GM12878 (cell line): Measurements from ENCODE around the gene IGFBP3. TPM values are rescaled to one million over a fixed set of nuclear protein-coding genes. Genes with fewer than 3 reads are reported as not detected.

Experiments
- ATAC-seq: fragments of 200-7000 bp; cut with Tn5 transposase; 3 replicates; pipeline ENCODE4 v1.9.1; 2020; ENCODE audit warnings: mild to moderate bottlenecking, moderate library complexity
- BruUV-seq: library from RNA; stranded (reverse); fragments of 400-500 nt; replicated peaks from 2 replicates; lab custom pipeline; 2021; lab: Mats Ljungman, UMichigan
- CTCF ChIA-PET: fragments of 300-600 bp; sonication (Branson Sonifier 250); formaldehyde crosslinking; extraction: SDS; loops from one replicate; lab custom pipeline; 2021; ENCODE audit warnings: inconsistent platforms; lab: Yijun Ruan, JAX
- POLR2A ChIA-PET: fragments of 350-600 bp; formaldehyde crosslinking; extraction: SDS; loops from one replicate; lab custom pipeline; 2021; ENCODE audit warnings: inconsistent platforms; lab: Charles Lee
- RAD21 ChIA-PET: fragments of 300-600 bp; sonication (Branson Sonifier 250); formaldehyde crosslinking; loops from one replicate; lab custom pipeline; 2023; ENCODE audit warnings: antibody characterized with exemption; ENCODE audit not compliant: unreplicated experiment; lab: Charles Lee
- SMC1A ChIA-PET: fragments of 300-600 bp; sonication (Branson Sonifier 250); formaldehyde crosslinking; loops from one replicate; lab custom pipeline; 2023; ENCODE audit not compliant: unreplicated experiment, uncharacterized antibody; lab: Charles Lee
- DNase-seq: peaks from one replicate; pipeline ENCODE4 v3.0.0-alpha.2; 2011; ENCODE audit warnings: low read depth, low spot score
- FAIRE-seq: peaks from 3 replicates; lab custom pipeline; 2011; peaks lifted over from hg19 to GRCh38; lab: Jason Lieb, UNC
- H2AFZ ChIP-seq: 2 replicates; pipeline ENCODE4 v1.6.0; 2011; ENCODE audit warnings: low read depth, low read length, control low read depth; ENCODE audit not compliant: control insufficient read depth
- H3K27ac ChIP-seq: 2 replicates; pipeline ENCODE4 v1.5.1; 2011; ENCODE audit warnings: control low read depth; ENCODE audit not compliant: control insufficient read depth, insufficient read depth
- H3K27me3 ChIP-seq, 2 experiments: replicated peaks in 1 of 2; 2 replicates each; pipeline versions ENCODE4 v1.6.0 to v1.6.1; 2011; ENCODE audit warnings: low read length in 1 of 2; ENCODE audit not compliant: control insufficient read depth in 2 of 2, insufficient read depth in 2 of 2
- H3K36me3 ChIP-seq, 2 experiments: 2 replicates each; pipeline ENCODE4 v1.5.1; 2011; ENCODE audit warnings: low read length in 1 of 2; ENCODE audit not compliant: control insufficient read depth in 2 of 2, insufficient read depth in 2 of 2
- H3K4me1 ChIP-seq: 2 replicates; pipeline ENCODE4 v1.6.1; 2011; ENCODE audit warnings: mild to moderate bottlenecking, low read length, moderate library complexity, mixed read lengths; ENCODE audit not compliant: control insufficient read depth, insufficient read depth
- H3K4me2 ChIP-seq: 2 replicates; pipeline ENCODE4 v1.6.0; 2011; ENCODE audit warnings: control low read depth; ENCODE audit not compliant: control insufficient read depth, insufficient read depth
- H3K4me3 ChIP-seq: fragments of 200-600 bp; sonication (generic); 2 replicates; pipeline ENCODE4 v1.5.1; 2016
- H3K79me2 ChIP-seq: 2 replicates; pipeline ENCODE4 v1.6.0; 2011; ENCODE audit warnings: low read length; ENCODE audit not compliant: control insufficient read depth, insufficient read depth
- H3K9ac ChIP-seq: 2 replicates; pipeline ENCODE4 v1.8.0; 2011; ENCODE audit warnings: low read length, control low read depth, mixed read lengths; ENCODE audit not compliant: control insufficient read depth, insufficient read depth
- H3K9me3 ChIP-seq: replicated peaks from 3 replicates; pipeline ENCODE4 v1.5.1; 2011; ENCODE audit warnings: mild to moderate bottlenecking, low read length; ENCODE audit not compliant: control insufficient read depth, insufficient read depth
- H4K20me1 ChIP-seq: 2 replicates; pipeline ENCODE4 v1.6.0; 2011; ENCODE audit not compliant: control insufficient read depth, insufficient read depth
- CHD2 ChIP-seq: IDR thresholded peaks from 2 replicates; pipeline ENCODE4 v1.6.1; 2011; ENCODE audit warnings: low read depth, low read length, improper control_type of control experiment, borderline replicate concordance
- CREB1 ChIP-seq: IDR thresholded peaks from 2 replicates; pipeline ENCODE4 v1.6.1; 2012; ENCODE audit warnings: low read depth, mild to moderate bottlenecking, inconsistent platforms
- EZH2 ChIP-seq: IDR thresholded peaks from 2 replicates; pipeline ENCODE4 v1.6.1; 2012; ENCODE audit warnings: low read depth, mild to moderate bottlenecking, control low read depth, inconsistent platforms, low read length, borderline replicate concordance; ENCODE audit not compliant: control insufficient read depth
- NFYA ChIP-seq: IDR thresholded peaks from 2 replicates; pipeline ENCODE4 v1.6.1; 2011; ENCODE audit warnings: low read depth, mild to moderate bottlenecking, low read length, improper control_type of control experiment, borderline replicate concordance
- SMAD1 ChIP-seq: fragments of 450-650 bp; IDR thresholded peaks from 2 replicates; pipeline ENCODE4 v1.6.1; 2018; ENCODE audit warnings: mild to moderate bottlenecking, low read depth; ENCODE audit not compliant: partially characterized antibody
- STAT1 ChIP-seq: fragments of 450-650 bp; conservative IDR thresholded peaks from 2 replicates; pipeline ENCODE4 v1.6.1; 2014; ENCODE audit warnings: antibody characterized with exemption, mild to moderate bottlenecking
- SUZ12 ChIP-seq: fragments of 200-600 bp; sonication (generic); IDR thresholded peaks from one replicate; pipeline ENCODE4 v1.6.1; 2018; ENCODE audit warnings: antibody characterized with exemption, mild to moderate bottlenecking; ENCODE audit not compliant: unreplicated experiment
- TAF1 ChIP-seq: IDR thresholded peaks from 2 replicates; pipeline ENCODE4 v1.6.1; 2011; ENCODE audit warnings: mild to moderate bottlenecking, low read depth, low read length, borderline replicate concordance
- TCF12 ChIP-seq: IDR thresholded peaks from 2 replicates; pipeline ENCODE4 v1.6.1; 2011; ENCODE audit warnings: low read depth, mild to moderate bottlenecking, low read length
- WGBS: methylation state at CpG from one replicate; pipeline ENCODE4 v1.1.6; 2016; ENCODE audit warnings: low lambda C conversion rate; ENCODE audit not compliant: insufficient replicate concordance, insufficient coverage; ENCODE audit errors: missing lambda C conversion rate; 5-methylcytosine and 5-hydroxymethylcytosine counted together
- in situ Hi-C: fragments of 300-500 bp; cut with MboI; formaldehyde crosslinking; loops from 9 replicates; pipeline ENCODE4 v1.14.3; 2018; ENCODE audit warnings: mixed read lengths
- intact Hi-C: fragments of 100-400 bp; cut with micrococcal nuclease; formaldehyde crosslinking; loops from one replicate; pipeline ENCODE4 v1.14.2; 2022; ENCODE audit not compliant: unreplicated experiment
- polyA plus RNA-seq, 11 experiments: library from polyadenylated mRNA; depleted of rRNA in 4 of 11; unstranded in 6 of 11; stranded (reverse) in 5 of 11; fragments of >200 nt; fragmentation: Nextera tagmentation in 4 of 11; fragmentation: Illumina TruSeq in 1 of 11; extraction: Ambion mirVana in 4 of 11; extraction: Trizol in 1 of 11; gene quantifications; 1 replicate in 1 of 11; 2 replicates in 10 of 11; pipeline versions ENCODE4 v1.2.1 to v1.2.3, GENCODE V29; 2011 to 2016; ENCODE audit warnings: inconsistent platforms in 2 of 11, missing spikeins in 2 of 11, low read depth in 1 of 11
- total RNA-seq, 4 experiments: library from RNA; depleted of rRNA in 3 of 4; stranded (reverse); fragments of >200 nt in 3 of 4; fragmentation: Illumina TruSeq in 1 of 4; extraction: Trizol in 1 of 4; gene quantifications; 2 replicates each; pipeline versions ENCODE4 v1.2.1 to v1.2.3, GENCODE V29; 2013 to 2021
- TF ChIP-seq, protein P1 (sequence below): IDR thresholded peaks from 2 replicates; pipeline ENCODE4 v1.6.1; 2012; ENCODE audit warnings: low read length, inconsistent platforms
- TF ChIP-seq, protein P2 (sequence below): IDR thresholded peaks from 2 replicates; pipeline ENCODE4 v1.6.1; 2012; ENCODE audit warnings: improper control_type of control experiment, low read depth, low read length; ENCODE audit not compliant: insufficient replicate concordance

Gene IGFBP3
- total and polyA plus RNA-seq, 10 of the 15 experiments (the other 5 are each of a cell fraction or from before 2014, with no cell fraction given): 6.0 to 28.0 (median 15.6) TPM

DNA sequence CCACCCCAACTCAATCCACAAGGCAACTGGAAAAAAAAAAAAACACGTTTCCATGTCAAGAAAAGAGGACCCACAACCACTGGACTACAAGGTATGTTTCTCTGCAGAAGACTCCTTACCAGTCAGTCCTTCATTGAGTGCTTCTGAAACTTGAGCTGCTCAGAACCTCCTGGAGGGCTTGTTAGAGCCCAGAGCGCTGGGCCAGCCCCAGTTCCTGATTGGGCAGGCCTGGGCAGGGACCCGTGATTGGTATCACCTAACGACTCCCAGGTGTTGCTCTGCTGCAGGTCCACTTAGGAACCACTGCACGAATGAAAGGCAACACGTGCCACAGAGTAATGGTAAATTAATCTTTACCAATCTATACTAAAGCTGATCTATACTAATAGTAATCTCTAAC is 47.7 kb downstream of the IGFBP3 start:
- ChIA-PET RAD21 (interaction anchor here (0.7 kb wide), 1 partner anchor 16 kb away, joined by 3 read pairs; no protein-coding TSS in a partner anchor), POLR2A (no interaction called here)
- no peak overlapping the region for H3K4me2 ChIP-seq
- no peak overlapping the region for H3K9ac ChIP-seq
- TF ChIP-seq, protein P1, sequence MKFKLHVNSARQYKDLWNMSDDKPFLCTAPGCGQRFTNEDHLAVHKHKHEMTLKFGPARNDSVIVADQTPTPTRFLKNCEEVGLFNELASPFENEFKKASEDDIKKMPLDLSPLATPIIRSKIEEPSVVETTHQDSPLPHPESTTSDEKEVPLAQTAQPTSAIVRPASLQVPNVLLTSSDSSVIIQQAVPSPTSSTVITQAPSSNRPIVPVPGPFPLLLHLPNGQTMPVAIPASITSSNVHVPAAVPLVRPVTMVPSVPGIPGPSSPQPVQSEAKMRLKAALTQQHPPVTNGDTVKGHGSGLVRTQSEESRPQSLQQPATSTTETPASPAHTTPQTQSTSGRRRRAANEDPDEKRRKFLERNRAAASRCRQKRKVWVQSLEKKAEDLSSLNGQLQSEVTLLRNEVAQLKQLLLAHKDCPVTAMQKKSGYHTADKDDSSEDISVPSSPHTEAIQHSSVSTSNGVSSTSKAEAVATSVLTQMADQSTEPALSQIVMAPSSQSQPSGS: no peak
- TF ChIP-seq SMAD1 (no peak), TAF1 (no peak)
- TF ChIP-seq, all 136 proteins: peak for 0
- ChIA-PET CTCF (interaction anchor here (0.6 kb wide), 1 partner anchor 9 kb away, joined by 3 read pairs; no protein-coding TSS in a partner anchor), SMC1A (interaction anchor here (0.6 kb wide), 1 partner anchor 42 kb away, joined by 3 read pairs; no protein-coding TSS in a partner anchor)
- in situ Hi-C loops (loop anchor here (25.0 kb wide), 1 partner anchor 711 kb away; the partner anchor contains the start of gene RAMP3), intact Hi-C loops (no loop called here)
- no peak for DNase-seq
- WGBS: 22% methylated on average over 6 of the region's 6 CpGs
- FAIRE-seq: no peak
- no TSS peak for BruUV-seq
- H3K36me3 ChIP-seq: no peaks in the 10 kb centered on the region
- H3K9me3 ChIP-seq: no peaks in the 10 kb centered on the region; the same call in 2 of the 3 replicates
- no peaks in the 10 kb centered on the region for H3K4me1 ChIP-seq
- no peak overlapping the region for H2AFZ ChIP-seq
- no peaks in the 10 kb centered on the region for H3K27me3 ChIP-seq
- no peak overlapping the region for H3K27ac ChIP-seq
- H3K79me2 ChIP-seq: no peaks in the 10 kb centered on the region
- H4K20me1 ChIP-seq: no peaks in the 10 kb centered on the region
- no peak for ATAC-seq
- no peak overlapping the region for H3K4me3 ChIP-seq

DNA sequence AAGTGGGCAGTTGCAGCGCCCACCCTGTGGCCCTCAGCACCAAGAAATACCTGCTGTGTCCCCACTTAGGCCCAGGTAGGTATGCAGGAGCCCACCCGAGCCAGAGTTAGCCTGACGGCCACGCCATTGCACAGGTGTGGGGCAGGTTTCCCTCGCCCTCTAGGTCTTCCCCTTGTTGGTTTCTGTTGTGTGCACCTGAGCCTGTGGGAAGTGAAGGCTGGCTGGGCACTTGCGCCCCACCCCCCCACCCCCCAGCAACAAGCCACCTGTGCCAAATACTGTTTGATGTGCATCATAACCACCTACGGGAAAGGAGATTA is 48.1 kb downstream of the IGFBP3 start, which contains the start of gene CCDC201:
Gene CCDC201 (minus strand): TSS at position 48 of the 320 bp plus-strand sequence. CDS start 75 bp downstream, outside the sequence.
- Histone ChIP-seq H3K79me2 (no peaks in the 10 kb centered on the region), H3K4me3 (no peak within 1 kb of the TSS), H3K9ac (no peak within 1 kb of the TSS), H3K36me3 (no peaks in the 10 kb centered on the region), H4K20me1 (no peaks in the 10 kb centered on the region), H2AFZ (no peak within 1 kb of the TSS), H3K27ac (no peak within 1 kb of the TSS), H3K9me3 (no peaks in the 10 kb centered on the region), H3K27me3 (no peaks in the 10 kb centered on the region; a peak in 1 of 4 replicates), H3K4me1 (no peaks in the 10 kb centered on the region), H3K4me2 (no peak within 1 kb of the TSS)
- DNase-seq (no peak), FAIRE-seq (no peak), ATAC-seq (no peak)
- 26% methylated on average over 6 of the region's 7 CpGs for WGBS
- CTCF ChIA-PET: interaction anchor here (0.6 to 1.2 kb wide), 3 partner anchors 9 to 539 kb away, joined by 3 read pairs; no protein-coding TSS in a partner anchor
- SMC1A ChIA-PET: no interaction called here
- RAD21 ChIA-PET: interaction anchor here (0.7 kb wide), 1 partner anchor 17 kb away, joined by 3 read pairs; no protein-coding TSS in a partner anchor
- no TSS peak for BruUV-seq
- POLR2A ChIA-PET: no interaction called here
- intact Hi-C loops: no loop called here
- in situ Hi-C loops: loop anchor here (25.0 kb wide), 1 partner anchor 711 kb away; the partner anchor contains the start of gene RAMP3
- TF ChIP-seq TCF12: no peak
- no peak for TF ChIP-seq CREB1
- no peak for TF ChIP-seq NFYA
- TF ChIP-seq STAT1: no peak
- TF ChIP-seq SUZ12: no peak
- TF ChIP-seq CHD2: no peak
- TF ChIP-seq, protein P2, sequence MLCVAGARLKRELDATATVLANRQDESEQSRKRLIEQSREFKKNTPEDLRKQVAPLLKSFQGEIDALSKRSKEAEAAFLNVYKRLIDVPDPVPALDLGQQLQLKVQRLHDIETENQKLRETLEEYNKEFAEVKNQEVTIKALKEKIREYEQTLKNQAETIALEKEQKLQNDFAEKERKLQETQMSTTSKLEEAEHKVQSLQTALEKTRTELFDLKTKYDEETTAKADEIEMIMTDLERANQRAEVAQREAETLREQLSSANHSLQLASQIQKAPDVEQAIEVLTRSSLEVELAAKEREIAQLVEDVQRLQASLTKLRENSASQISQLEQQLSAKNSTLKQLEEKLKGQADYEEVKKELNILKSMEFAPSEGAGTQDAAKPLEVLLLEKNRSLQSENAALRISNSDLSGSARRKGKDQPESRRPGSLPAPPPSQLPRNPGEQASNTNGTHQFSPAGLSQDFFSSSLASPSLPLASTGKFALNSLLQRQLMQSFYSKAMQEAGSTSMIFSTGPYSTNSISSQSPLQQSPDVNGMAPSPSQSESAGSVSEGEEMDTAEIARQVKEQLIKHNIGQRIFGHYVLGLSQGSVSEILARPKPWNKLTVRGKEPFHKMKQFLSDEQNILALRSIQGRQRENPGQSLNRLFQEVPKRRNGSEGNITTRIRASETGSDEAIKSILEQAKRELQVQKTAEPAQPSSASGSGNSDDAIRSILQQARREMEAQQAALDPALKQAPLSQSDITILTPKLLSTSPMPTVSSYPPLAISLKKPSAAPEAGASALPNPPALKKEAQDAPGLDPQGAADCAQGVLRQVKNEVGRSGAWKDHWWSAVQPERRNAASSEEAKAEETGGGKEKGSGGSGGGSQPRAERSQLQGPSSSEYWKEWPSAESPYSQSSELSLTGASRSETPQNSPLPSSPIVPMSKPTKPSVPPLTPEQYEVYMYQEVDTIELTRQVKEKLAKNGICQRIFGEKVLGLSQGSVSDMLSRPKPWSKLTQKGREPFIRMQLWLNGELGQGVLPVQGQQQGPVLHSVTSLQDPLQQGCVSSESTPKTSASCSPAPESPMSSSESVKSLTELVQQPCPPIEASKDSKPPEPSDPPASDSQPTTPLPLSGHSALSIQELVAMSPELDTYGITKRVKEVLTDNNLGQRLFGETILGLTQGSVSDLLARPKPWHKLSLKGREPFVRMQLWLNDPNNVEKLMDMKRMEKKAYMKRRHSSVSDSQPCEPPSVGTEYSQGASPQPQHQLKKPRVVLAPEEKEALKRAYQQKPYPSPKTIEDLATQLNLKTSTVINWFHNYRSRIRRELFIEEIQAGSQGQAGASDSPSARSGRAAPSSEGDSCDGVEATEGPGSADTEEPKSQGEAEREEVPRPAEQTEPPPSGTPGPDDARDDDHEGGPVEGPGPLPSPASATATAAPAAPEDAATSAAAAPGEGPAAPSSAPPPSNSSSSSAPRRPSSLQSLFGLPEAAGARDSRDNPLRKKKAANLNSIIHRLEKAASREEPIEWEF: no peak
- TF ChIP-seq EZH2: no peak
